GM19193 (cell line): Measurements from ENCODE around the gene C17orf67.

Experiments
- POLR2A ChIP-seq: IDR thresholded peaks from 4 replicates; pipeline ENCODE4 v1.6.1; 2011; ENCODE audit not compliant: insufficient read depth, insufficient read length; ENCODE audit errors: extremely low read depth

The C17orf67 gene

GRCh38 chr17:56819431-56820145 lies 14.1 kb downstream of the C17orf67 start:
- TF ChIP-seq POLR2A, result no peak

- no peak for TF ChIP-seq POLR2A
Observed at GRCh38 chr17:56819030-56819429, 14.7 kb downstream of the C17orf67 start.

GRCh38 chr17:56817066-56817465 lies 16.7 kb downstream of the C17orf67 start:
- no peak for TF ChIP-seq POLR2A

- TF ChIP-seq POLR2A, result no peak
Observed at GRCh38 chr17:56815711-56816110, 18.0 kb downstream of the C17orf67 start.

GRCh38 chr17:56812901-56813388 lies 20.8 kb downstream of the C17orf67 start:
- TF ChIP-seq POLR2A, result no peak

- TF ChIP-seq POLR2A, result no peak
Observed at GRCh38 chr17:56810891-56811775, 22.6 kb downstream of the C17orf67 start.

- TF ChIP-seq POLR2A, result no peak
Observed at GRCh38 chr17:56810343-56810742, 23.4 kb downstream of the C17orf67 start.

GRCh38 chr17:56809820-56810179 lies 23.9 kb downstream of the C17orf67 start:
- TF ChIP-seq POLR2A, result no peak

GRCh38 chr17:56809106-56809819 lies 24.5 kb downstream of the C17orf67 start:
- TF ChIP-seq POLR2A, result no peak

- TF ChIP-seq POLR2A, result no peak
Observed at GRCh38 chr17:56808503-56808902, 25.2 kb downstream of the C17orf67 start.

GRCh38 chr17:56807723-56808122 lies 26.0 kb downstream of the C17orf67 start:
- TF ChIP-seq POLR2A, result no peak

GRCh38 chr17:56806949-56807348 lies 26.8 kb downstream of the C17orf67 start:
- no peak for TF ChIP-seq POLR2A

GRCh38 chr17:56804454-56804853 lies 29.3 kb downstream of the C17orf67 start:
- no peak for TF ChIP-seq POLR2A

- no peak for TF ChIP-seq POLR2A
Observed at GRCh38 chr17:56803071-56803470, 30.6 kb downstream of the C17orf67 start.
